ENCODE measurements around the gene AFAP1L2. TPM values are rescaled to one million over a fixed set of nuclear protein-coding genes. Genes with fewer than 3 reads are reported as not detected.
A peak's percentile ranks its signal among the peaks of the same experiment; 100 is the strongest.

Gene AFAP1L2
- total RNA-seq, 1 donor from 2014 or later: 4.8 TPM

DNA sequence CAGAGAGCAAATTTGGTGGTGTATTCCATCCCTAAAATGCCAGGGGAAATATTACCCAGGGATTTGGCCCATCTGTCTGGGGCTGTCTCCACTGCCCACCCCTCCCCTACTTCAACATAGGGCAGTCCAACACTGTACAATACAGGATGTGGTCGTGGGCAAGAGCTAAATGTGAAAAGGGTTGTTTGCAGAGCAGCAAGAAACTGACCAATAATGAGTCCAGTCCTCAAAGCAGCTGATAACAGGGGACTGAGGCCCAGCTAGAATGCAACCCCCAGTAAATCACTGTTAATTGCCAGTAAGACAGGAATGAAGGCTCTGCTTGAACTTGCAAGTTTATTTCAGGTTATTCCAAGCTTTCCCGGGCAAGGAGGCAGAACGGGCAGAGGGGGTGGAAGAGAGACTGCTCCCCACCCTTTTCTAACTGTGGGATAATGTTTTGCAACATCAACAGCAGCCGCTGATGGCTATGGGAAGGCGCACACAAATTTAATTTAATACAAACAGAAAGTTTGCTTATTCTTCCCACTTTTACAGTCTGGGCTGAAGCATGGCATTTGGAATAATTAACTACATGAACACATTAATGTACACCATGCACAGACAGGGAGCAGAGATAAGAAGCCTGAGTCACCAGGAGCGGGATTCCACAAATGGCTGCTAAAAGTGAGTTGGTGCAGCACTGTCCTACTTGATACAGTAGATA, 36.8 kb downstream of the AFAP1L2 start:
- Histone ChIP-seq H3K27me3 (no peaks in the 10 kb centered on the region), H3K36me3 (no peaks in the 10 kb centered on the region), H3F3A (ENCODE audit: low read depth) (no peaks in the 10 kb centered on the region), H3K9ac (no peak overlapping the region), H2AFZ (replicated peaks) (no peak overlapping the region), H4K20me1 (ENCODE audit: low read depth) (no peaks in the 10 kb centered on the region), H3K4me2 (no peak overlapping the region), H3K4me1 (no peaks in the 10 kb centered on the region), H3K4me3 (no peak overlapping the region), H3K9me3 (ENCODE audit: low read depth) (no peaks in the 10 kb centered on the region), H3K79me2 (ENCODE audit: low read depth) (no peaks in the 10 kb centered on the region), H3K27ac (no peak overlapping the region)
- Mint-ChIP-seq H3K9me3 (peaks cover 9% of the 10 kb centered on the region), H3K4me3 (no peak overlapping the region), H3K36me3 (peaks cover 6% of the 10 kb centered on the region), H3K27me3 (ENCODE audit: insufficient read depth, low read depth) (peaks cover 6% of the 10 kb centered on the region), H3K27ac (peak overlapping the region; percentile 38), H3K4me1 (peaks cover 27% of the 10 kb centered on the region)
- TF ChIP-seq, protein P1, sequence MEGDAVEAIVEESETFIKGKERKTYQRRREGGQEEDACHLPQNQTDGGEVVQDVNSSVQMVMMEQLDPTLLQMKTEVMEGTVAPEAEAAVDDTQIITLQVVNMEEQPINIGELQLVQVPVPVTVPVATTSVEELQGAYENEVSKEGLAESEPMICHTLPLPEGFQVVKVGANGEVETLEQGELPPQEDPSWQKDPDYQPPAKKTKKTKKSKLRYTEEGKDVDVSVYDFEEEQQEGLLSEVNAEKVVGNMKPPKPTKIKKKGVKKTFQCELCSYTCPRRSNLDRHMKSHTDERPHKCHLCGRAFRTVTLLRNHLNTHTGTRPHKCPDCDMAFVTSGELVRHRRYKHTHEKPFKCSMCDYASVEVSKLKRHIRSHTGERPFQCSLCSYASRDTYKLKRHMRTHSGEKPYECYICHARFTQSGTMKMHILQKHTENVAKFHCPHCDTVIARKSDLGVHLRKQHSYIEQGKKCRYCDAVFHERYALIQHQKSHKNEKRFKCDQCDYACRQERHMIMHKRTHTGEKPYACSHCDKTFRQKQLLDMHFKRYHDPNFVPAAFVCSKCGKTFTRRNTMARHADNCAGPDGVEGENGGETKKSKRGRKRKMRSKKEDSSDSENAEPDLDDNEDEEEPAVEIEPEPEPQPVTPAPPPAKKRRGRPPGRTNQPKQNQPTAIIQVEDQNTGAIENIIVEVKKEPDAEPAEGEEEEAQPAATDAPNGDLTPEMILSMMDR (IDR thresholded peaks at IDR 0.05): no peak
- TF ChIP-seq EZH2 (IDR thresholded peaks at IDR 0.05) (no peak), EZH2phosphoT487 (IDR thresholded peaks at IDR 0.05) (no peak)
- DNase-seq (ENCODE audit: low spot score): no peak

DNA sequence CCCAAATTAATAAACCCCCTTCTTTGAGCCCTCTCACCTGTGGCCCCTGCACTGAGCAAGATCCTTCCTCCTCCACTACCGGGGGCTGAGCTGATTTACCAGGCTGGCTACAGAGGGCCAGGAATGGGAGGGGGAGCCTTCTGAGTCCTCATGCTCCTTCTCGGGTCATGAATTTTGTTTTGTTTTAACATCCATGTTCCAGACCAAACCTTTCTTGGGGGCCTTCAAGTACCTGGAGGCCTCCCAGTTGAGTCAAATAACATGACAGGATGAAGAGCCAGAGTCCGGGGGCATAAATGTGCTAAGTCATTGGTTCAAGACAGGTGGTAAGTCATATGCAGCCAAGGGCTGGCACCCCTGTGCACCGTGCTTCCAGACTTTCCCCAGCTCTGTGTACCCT, 39.6 kb downstream of the AFAP1L2 start:
- no peaks in the 10 kb centered on the region for H4K20me1 ChIP-seq (ENCODE audit: low read depth)
- no peaks in the 10 kb centered on the region for H3K79me2 ChIP-seq (ENCODE audit: low read depth)
- H3F3A ChIP-seq (ENCODE audit: low read depth): no peaks in the 10 kb centered on the region
- no peak overlapping the region for H2AFZ ChIP-seq (replicated peaks)
- no peak overlapping the region for H3K27ac Mint-ChIP-seq
- H3K4me1 ChIP-seq: peaks cover under 1% of the 10 kb centered on the region
- no peak overlapping the region for H3K4me3 Mint-ChIP-seq
- H3K27ac ChIP-seq: no peak overlapping the region
- H3K27me3 Mint-ChIP-seq (ENCODE audit: insufficient read depth, low read depth): peaks cover 6% of the 10 kb centered on the region
- H3K36me3 Mint-ChIP-seq: peaks cover 9% of the 10 kb centered on the region
- peaks cover 33% of the 10 kb centered on the region for H3K4me1 Mint-ChIP-seq
- no peak overlapping the region for H3K4me2 ChIP-seq
- no peaks in the 10 kb centered on the region for H3K27me3 ChIP-seq
- DNase-seq (ENCODE audit: low spot score): no peak
- H3K4me3 ChIP-seq: no peak overlapping the region
- H3K9me3 ChIP-seq (ENCODE audit: low read depth): no peaks in the 10 kb centered on the region
- H3K9me3 Mint-ChIP-seq: peaks cover 12% of the 10 kb centered on the region
- TF ChIP-seq EZH2phosphoT487 (IDR thresholded peaks at IDR 0.05) (no peak), EZH2 (IDR thresholded peaks at IDR 0.05) (no peak)
- TF ChIP-seq, protein P1 (IDR thresholded peaks at IDR 0.05): no peak
- H3K9ac ChIP-seq: no peak overlapping the region
- H3K36me3 ChIP-seq: no peaks in the 10 kb centered on the region

DNA sequence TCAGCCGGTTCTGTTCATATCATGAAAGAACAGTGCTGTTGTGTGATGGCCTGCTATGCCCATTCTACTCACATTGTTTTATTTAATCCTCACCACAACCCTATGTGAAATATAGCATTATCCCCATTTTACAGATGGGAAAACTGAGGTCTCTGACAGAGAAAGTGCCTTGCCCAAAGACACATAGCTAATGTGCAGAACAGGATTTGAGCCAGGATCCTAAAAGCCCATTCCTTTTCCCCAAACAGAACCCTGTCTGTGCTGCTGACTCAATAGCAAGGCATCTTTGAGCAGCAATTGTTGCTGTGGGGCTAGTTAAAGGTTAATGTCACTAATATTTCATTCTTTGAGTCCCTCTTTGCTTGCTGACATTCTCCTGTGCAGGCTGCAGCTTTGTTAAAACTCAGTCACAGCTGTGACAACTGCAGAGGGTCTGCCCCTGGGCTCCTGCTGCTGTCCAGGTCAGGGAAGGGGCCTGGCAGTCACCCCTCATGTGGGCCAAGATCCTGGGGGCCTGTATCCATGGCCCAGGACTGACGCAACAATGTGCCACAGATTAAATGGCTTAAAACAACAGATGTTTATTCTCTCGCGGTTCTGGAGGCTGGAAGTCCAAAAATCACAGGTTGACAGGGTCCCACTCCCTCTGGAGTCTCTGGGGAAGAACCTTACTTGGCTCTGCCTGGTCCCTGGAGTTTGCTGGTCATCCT, 40.4 kb downstream of the AFAP1L2 start:
- Histone ChIP-seq H3K79me2 (ENCODE audit: low read depth) (no peaks in the 10 kb centered on the region), H3K9me3 (ENCODE audit: low read depth) (no peaks in the 10 kb centered on the region), H3K9ac (no peak overlapping the region), H3K27ac (no peak overlapping the region), H3K4me3 (no peak overlapping the region), H3K4me2 (no peak overlapping the region), H3K4me1 (peaks cover 3% of the 10 kb centered on the region), H2AFZ (replicated peaks) (no peak overlapping the region), H4K20me1 (ENCODE audit: low read depth) (no peaks in the 10 kb centered on the region), H3K36me3 (no peaks in the 10 kb centered on the region), H3K27me3 (no peaks in the 10 kb centered on the region), H3F3A (ENCODE audit: low read depth) (no peaks in the 10 kb centered on the region)
- peaks cover 12% of the 10 kb centered on the region for H3K9me3 Mint-ChIP-seq
- no peak overlapping the region for H3K27ac Mint-ChIP-seq
- TF ChIP-seq EZH2 (IDR thresholded peaks at IDR 0.05) (no peak), EZH2phosphoT487 (IDR thresholded peaks at IDR 0.05) (no peak)
- TF ChIP-seq, protein P1 (IDR thresholded peaks at IDR 0.05): no peak
- DNase-seq (ENCODE audit: low spot score): no peak
- H3K4me3 Mint-ChIP-seq: peak overlapping the region; percentile 55
- H3K4me1 Mint-ChIP-seq: peaks cover 41% of the 10 kb centered on the region
- peaks cover 9% of the 10 kb centered on the region for H3K36me3 Mint-ChIP-seq
- peaks cover 6% of the 10 kb centered on the region for H3K27me3 Mint-ChIP-seq (ENCODE audit: insufficient read depth, low read depth)

Data from neural progenitor cell (in vitro differentiated cells).